ENCODE data around the gene NOTUM. TPM values are rescaled to one million over a fixed set of nuclear protein-coding genes. Genes with fewer than 3 reads are reported as not detected.
A peak's percentile ranks its signal among the peaks of the same experiment; 100 is the strongest.

The NOTUM gene
- total and polyA plus RNA-seq, 2 experiments from 2014 or later = 0.29 to 1.6 TPM

DNA sequence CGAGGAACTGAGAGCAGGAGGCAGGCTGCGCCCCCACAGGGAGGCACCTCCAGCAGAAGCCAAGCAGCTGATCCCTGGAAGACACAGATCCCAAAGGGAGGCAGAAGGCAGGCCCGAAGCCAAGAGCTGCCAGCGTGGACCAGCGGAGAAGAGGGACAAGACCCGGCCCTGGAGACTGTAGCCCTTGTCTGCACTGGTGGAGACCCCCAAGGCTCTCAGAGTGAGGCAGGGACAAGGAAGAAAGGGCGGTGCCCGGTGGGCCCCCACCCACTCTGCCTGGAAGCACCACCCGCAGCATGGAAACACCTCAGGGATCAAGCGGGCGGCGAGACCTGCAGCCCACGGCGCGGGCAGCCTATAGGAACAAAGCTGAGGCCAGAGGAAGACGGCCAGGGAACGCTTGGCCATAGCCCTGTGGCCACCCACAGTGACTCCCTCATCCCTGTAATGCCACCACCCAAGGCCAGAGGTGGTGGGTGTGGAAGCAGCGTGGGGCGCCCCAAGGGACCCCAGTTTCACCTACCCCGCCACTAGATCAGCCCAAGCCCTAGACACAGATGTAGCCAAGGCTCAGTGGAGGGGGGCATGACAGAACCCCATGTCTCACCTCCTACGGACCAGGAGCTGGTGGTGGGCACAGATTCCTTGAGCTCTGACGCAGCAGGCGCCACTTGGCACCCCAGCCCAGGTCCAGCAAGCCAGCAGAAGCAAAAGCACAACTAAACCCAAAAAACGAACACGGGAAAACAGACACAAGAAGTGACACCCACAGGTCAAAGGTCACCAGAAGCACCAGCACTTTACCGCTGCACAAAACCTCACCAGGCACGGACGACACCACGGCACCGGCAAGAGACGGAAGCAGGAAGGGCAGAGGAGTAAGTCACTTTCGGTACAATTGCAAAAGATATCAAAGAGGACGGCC is 40.1 kb downstream of the NOTUM start (continued):
- TF ChIP-seq, protein P1, sequence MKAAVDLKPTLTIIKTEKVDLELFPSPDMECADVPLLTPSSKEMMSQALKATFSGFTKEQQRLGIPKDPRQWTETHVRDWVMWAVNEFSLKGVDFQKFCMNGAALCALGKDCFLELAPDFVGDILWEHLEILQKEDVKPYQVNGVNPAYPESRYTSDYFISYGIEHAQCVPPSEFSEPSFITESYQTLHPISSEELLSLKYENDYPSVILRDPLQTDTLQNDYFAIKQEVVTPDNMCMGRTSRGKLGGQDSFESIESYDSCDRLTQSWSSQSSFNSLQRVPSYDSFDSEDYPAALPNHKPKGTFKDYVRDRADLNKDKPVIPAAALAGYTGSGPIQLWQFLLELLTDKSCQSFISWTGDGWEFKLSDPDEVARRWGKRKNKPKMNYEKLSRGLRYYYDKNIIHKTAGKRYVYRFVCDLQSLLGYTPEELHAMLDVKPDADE (IDR thresholded peaks at IDR 0.05) = no peak
- TF ChIP-seq ZNF114 (CRISPR knock-in tag; IDR thresholded peaks at IDR 0.05) (no peak), STAT1 (IDR thresholded peaks at IDR 0.05; ENCODE audit: unreplicated experiment) (no peak)
- TF ChIP-seq, protein P2, sequence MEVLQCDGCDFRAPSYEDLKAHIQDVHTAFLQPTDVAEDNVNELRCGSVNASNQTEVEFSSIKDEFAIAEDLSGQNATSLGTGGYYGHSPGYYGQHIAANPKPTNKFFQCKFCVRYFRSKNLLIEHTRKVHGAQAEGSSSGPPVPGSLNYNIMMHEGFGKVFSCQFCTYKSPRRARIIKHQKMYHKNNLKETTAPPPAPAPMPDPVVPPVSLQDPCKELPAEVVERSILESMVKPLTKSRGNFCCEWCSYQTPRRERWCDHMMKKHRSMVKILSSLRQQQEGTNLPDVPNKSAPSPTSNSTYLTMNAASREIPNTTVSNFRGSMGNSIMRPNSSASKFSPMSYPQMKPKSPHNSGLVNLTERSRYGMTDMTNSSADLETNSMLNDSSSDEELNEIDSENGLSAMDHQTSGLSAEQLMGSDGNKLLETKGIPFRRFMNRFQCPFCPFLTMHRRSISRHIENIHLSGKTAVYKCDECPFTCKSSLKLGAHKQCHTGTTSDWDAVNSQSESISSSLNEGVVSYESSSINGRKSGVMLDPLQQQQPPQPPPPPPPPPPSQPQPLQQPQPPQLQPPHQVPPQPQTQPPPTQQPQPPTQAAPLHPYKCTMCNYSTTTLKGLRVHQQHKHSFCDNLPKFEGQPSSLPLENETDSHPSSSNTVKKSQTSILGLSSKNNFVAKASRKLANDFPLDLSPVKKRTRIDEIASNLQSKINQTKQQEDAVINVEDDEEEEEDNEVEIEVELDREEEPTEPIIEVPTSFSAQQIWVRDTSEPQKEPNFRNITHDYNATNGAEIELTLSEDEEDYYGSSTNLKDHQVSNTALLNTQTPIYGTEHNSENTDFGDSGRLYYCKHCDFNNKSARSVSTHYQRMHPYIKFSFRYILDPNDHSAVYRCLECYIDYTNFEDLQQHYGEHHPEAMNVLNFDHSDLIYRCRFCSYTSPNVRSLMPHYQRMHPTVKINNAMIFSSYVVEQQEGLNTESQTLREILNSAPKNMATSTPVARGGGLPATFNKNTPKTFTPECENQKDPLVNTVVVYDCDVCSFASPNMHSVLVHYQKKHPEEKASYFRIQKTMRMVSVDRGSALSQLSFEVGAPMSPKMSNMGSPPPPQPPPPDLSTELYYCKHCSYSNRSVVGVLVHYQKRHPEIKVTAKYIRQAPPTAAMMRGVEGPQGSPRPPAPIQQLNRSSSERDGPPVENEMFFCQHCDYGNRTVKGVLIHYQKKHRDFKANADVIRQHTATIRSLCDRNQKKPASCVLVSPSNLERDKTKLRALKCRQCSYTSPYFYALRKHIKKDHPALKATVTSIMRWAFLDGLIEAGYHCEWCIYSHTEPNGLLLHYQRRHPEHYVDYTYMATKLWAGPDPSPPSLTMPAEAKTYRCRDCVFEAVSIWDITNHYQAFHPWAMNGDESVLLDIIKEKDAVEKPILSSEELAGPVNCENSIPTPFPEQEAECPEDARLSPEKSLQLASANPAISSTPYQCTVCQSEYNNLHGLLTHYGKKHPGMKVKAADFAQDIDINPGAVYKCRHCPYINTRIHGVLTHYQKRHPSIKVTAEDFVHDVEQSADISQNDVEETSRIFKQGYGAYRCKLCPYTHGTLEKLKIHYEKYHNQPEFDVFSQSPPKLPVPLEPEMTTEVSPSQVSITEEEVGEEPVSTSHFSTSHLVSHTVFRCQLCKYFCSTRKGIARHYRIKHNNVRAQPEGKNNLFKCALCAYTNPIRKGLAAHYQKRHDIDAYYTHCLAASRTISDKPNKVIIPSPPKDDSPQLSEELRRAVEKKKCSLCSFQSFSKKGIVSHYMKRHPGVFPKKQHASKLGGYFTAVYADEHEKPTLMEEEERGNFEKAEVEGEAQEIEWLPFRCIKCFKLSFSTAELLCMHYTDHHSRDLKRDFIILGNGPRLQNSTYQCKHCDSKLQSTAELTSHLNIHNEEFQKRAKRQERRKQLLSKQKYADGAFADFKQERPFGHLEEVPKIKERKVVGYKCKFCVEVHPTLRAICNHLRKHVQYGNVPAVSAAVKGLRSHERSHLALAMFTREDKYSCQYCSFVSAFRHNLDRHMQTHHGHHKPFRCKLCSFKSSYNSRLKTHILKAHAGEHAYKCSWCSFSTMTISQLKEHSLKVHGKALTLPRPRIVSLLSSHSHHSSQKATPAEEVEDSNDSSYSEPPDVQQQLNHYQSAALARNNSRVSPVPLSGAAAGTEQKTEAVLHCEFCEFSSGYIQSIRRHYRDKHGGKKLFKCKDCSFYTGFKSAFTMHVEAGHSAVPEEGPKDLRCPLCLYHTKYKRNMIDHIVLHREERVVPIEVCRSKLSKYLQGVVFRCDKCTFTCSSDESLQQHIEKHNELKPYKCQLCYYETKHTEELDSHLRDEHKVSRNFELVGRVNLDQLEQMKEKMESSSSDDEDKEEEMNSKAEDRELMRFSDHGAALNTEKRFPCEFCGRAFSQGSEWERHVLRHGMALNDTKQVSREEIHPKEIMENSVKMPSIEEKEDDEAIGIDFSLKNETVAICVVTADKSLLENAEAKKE (CRISPR knock-in tag; IDR thresholded peaks at IDR 0.05) = no peak

DNA sequence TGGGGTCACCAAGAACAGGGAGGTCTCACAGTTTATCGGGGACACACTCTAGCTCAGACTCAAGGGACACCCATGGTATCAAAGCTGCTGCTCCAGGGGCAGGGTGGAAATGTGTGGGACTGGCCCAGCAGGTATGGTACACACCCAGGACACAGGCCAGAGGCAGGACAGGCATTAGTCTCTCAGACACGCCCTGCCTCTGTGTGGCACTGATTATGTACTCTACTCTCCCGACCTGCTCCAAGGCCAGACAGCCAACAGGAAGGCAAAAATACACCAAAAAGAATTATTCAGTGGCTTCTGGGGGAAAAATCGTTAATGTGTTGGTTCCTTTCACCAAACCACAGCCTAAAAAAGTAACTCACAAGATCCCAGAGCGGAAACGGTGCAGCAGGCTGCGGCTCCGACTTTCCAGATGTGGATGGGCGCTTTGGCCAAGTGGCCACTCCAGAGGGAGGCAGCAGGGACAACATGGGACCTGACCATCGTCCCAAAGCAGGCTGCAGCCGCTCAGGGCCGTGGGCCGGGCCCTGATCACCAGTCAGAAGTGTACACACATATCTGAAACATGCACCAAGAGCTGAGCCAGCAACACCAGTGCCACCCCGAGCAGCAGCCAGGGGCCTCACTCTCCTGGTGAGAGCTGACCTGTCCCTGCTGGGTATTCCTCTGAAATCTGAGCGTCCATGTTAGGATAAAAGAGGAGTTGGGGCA is 42.0 kb downstream of the NOTUM start:
- Mint-ChIP-seq H3K9me3 (no peaks in the 10 kb centered on the region; the same call in 2 of the 3 replicates), H3K27me3 (ENCODE audit: insufficient read depth, low read depth, poor library complexity) (peaks cover 38% of the 10 kb centered on the region), H3K4me1 (peaks cover 34% of the 10 kb centered on the region), H3K36me3 (ENCODE audit: low read depth) (peaks cover 56% of the 10 kb centered on the region), H3K4me3 (peak overlapping the region; percentile 75), H3K27ac (peak overlapping the region; percentile 40)
- ATAC-seq = no peak
- H3F3A ChIP-seq (replicated peaks; ENCODE audit: low read depth) = peaks cover 34% of the 10 kb centered on the region
- H3K36me3 ChIP-seq (ENCODE audit: insufficient read depth) = no peaks in the 10 kb centered on the region; the same call in 1 of the 2 replicates
- H3K9me2 ChIP-seq (ENCODE audit: insufficient read depth) = no peaks in the 10 kb centered on the region
- peaks cover 15% of the 10 kb centered on the region for H3K4me1 ChIP-seq (ENCODE audit: insufficient read depth)
- no peak overlapping the region for H3K4me2 ChIP-seq
- no peak for DNase-seq (ENCODE audit: low spot score)
- TF ChIP-seq POLR2AphosphoS5 (IDR thresholded peaks at IDR 0.05; ENCODE audit: low read depth) (no peak), EZH2phosphoT487 (IDR thresholded peaks at IDR 0.05; ENCODE audit: unreplicated experiment) (no peak), STAT1 (IDR thresholded peaks at IDR 0.05; ENCODE audit: unreplicated experiment) (no peak), EZH2 (IDR thresholded peaks at IDR 0.05; ENCODE audit: low read depth, unreplicated experiment) (no peak), ZNF114 (CRISPR knock-in tag; IDR thresholded peaks at IDR 0.05) (no peak), ZNF331 (CRISPR knock-in tag; IDR thresholded peaks at IDR 0.05; ENCODE audit: low read depth) (no peak), JUNB (IDR thresholded peaks at IDR 0.05; ENCODE audit: unreplicated experiment) (no peak)
- TF ChIP-seq, protein P1 (IDR thresholded peaks at IDR 0.05) = no peak
- TF ChIP-seq, protein P3, sequence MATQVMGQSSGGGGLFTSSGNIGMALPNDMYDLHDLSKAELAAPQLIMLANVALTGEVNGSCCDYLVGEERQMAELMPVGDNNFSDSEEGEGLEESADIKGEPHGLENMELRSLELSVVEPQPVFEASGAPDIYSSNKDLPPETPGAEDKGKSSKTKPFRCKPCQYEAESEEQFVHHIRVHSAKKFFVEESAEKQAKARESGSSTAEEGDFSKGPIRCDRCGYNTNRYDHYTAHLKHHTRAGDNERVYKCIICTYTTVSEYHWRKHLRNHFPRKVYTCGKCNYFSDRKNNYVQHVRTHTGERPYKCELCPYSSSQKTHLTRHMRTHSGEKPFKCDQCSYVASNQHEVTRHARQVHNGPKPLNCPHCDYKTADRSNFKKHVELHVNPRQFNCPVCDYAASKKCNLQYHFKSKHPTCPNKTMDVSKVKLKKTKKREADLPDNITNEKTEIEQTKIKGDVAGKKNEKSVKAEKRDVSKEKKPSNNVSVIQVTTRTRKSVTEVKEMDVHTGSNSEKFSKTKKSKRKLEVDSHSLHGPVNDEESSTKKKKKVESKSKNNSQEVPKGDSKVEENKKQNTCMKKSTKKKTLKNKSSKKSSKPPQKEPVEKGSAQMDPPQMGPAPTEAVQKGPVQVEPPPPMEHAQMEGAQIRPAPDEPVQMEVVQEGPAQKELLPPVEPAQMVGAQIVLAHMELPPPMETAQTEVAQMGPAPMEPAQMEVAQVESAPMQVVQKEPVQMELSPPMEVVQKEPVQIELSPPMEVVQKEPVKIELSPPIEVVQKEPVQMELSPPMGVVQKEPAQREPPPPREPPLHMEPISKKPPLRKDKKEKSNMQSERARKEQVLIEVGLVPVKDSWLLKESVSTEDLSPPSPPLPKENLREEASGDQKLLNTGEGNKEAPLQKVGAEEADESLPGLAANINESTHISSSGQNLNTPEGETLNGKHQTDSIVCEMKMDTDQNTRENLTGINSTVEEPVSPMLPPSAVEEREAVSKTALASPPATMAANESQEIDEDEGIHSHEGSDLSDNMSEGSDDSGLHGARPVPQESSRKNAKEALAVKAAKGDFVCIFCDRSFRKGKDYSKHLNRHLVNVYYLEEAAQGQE (IDR thresholded peaks at IDR 0.05; ENCODE audit: unreplicated experiment) = no peak
- peaks cover 59% of the 10 kb centered on the region for H3K79me2 ChIP-seq (replicated peaks; ENCODE audit: insufficient read depth)
- H3K4me3 ChIP-seq = no peak overlapping the region
- no peak overlapping the region for H2AFZ ChIP-seq
- no peaks in the 10 kb centered on the region for H3K27me3 ChIP-seq (ENCODE audit: insufficient read depth)
- H4K20me1 ChIP-seq (replicated peaks; ENCODE audit: insufficient read depth) = peaks cover 15% of the 10 kb centered on the region; the same call in 1 of the 2 replicates
- H3K27ac ChIP-seq (ENCODE audit: low read depth) = 0 out of 2 replicates have a peak overlapping the region, but pooled peaks have one; percentile 26

All from GM23338 (cell line).